ENCODE measurements around the gene ELAC1.

- TF ChIP-seq CTCF (IDR thresholded peaks at IDR 0.05; ENCODE audit: low read depth, low read length) = no peak
- TF ChIP-seq EZH2phosphoT487 (IDR thresholded peaks at IDR 0.05; ENCODE audit: low read depth) = no peak
Observed at GRCh38 chr18:51010218-51010617, 42.4 kb downstream of the ELAC1 start.
